ENCODE measurements around the gene GNB1. TPM values are rescaled to one million over a fixed set of nuclear protein-coding genes. Genes with fewer than 3 reads are reported as not detected.
A peak's percentile ranks its signal among the peaks of the same experiment; 100 is the strongest.

GNB1 gene
- total and polyA plus RNA-seq, 12 donors, result 64.9 to 228 (median 168) TPM

GRCh38 chr1:1918901-1919303 is 28.0 kb upstream of the GNB1 start, which contains the start of gene TMEM52:
Gene TMEM52, minus strand, starts transcription at chr1:1919279. Its CDS starts 14 bp downstream, at chr1:1919265.
- peak in 1 of 8 donors; percentile 28 for ATAC-seq
- Histone ChIP-seq H3K36me3 (no peaks in the 10 kb centered on the region), H3K4me3 (peak within 1 kb of the TSS; percentile 31 to 73 (median 56)), H3K4me1 (peaks cover 10 to 19% (median 13%) of the 10 kb centered on the region in 9 donors), H3K9me3 (no peaks in the 10 kb centered on the region), H3K27me3 (no peaks in the 10 kb centered on the region), H3K27ac (peak within 1 kb of the TSS in 9 of 10 donors; percentile 4 to 65 (median 49))
- intact Hi-C loops (cut with DNase I), result no loop called here
- peak in 1 of 9 donors; percentile 15 for TF ChIP-seq CTCF (IDR thresholded peaks at IDR 0.05)
- DNase-seq, result no peak
- 1% methylated on average over 23 to 44 of the region's 44 CpGs for WGBS, 2 donors

GRCh38 chr1:1917995-1918900 is 27.4 kb upstream of the GNB1 start:
- DNase-seq (no peak), ATAC-seq (peak in 1 of 8 donors; percentile 0)
- Histone ChIP-seq H3K9me3 (no peaks in the 10 kb centered on the region), H3K4me1 (peaks cover 10 to 19% (median 13%) of the 10 kb centered on the region in 9 donors), H3K27me3 (no peaks in the 10 kb centered on the region), H3K4me3 (peak overlapping the region; percentile 31 to 73 (median 56)), H3K36me3 (no peaks in the 10 kb centered on the region), H3K27ac (peak overlapping the region in 3 of 10 donors; percentile 2 to 65 (median 3))
- no peak for TF ChIP-seq CTCF (IDR thresholded peaks at IDR 0.05)
- WGBS, 2 donors, result 43 to 53% methylated on average over 38 to 46 of the region's 46 CpGs
- intact Hi-C loops (cut with DNase I), result no loop called here

GRCh38 chr1:1917304-1917976 is 26.6 kb upstream of the GNB1 start:
- ATAC-seq, result no peak
- Histone ChIP-seq H3K4me1 (peaks cover 10 to 19% (median 13%) of the 10 kb centered on the region in 9 donors), H3K27ac (no peak overlapping the region), H3K27me3 (no peaks in the 10 kb centered on the region), H3K4me3 (no peak overlapping the region), H3K9me3 (no peaks in the 10 kb centered on the region), H3K36me3 (no peaks in the 10 kb centered on the region)
- intact Hi-C loops (cut with DNase I), result no loop called here
- 93 to 96% methylated on average over 14 of the region's 14 CpGs for WGBS, 2 donors
- no peak for DNase-seq
- TF ChIP-seq CTCF (IDR thresholded peaks at IDR 0.05), result no peak

GRCh38 chr1:1916851-1917251 is 26.0 kb upstream of the GNB1 start:
- 88 to 90% methylated on average over 19 of the region's 19 CpGs for WGBS, 2 donors
- Histone ChIP-seq H3K9me3 (no peaks in the 10 kb centered on the region), H3K36me3 (no peaks in the 10 kb centered on the region), H3K4me3 (no peak overlapping the region), H3K4me1 (peaks cover 10 to 19% (median 13%) of the 10 kb centered on the region in 9 donors), H3K27ac (no peak overlapping the region), H3K27me3 (no peaks in the 10 kb centered on the region)
- ATAC-seq (no peak), DNase-seq (no peak)
- TF ChIP-seq CTCF (IDR thresholded peaks at IDR 0.05), result no peak
- intact Hi-C loops (cut with DNase I), result no loop called here

All from heart right ventricle (tissue), 16 donors.